Upper lobe of left lung (tissue), 4 donors: ENCODE data around the gene ITPR2.

Experiments used
- CTCF ChIP-seq, 6 experiments: fragments of 450-650 bp in 4 of 6; fragments of 200-600 bp in 2 of 6; sonication (generic) in 2 of 6; IDR thresholded peaks; one replicate each; pipeline ENCODE4 v1.5.1; 2016 to 2019; ENCODE audit warnings: antibody characterized with exemption in 6 of 6
- EP300 ChIP-seq, 4 donors: sonication (generic); formaldehyde crosslinking; IDR thresholded peaks; one replicate each; pipeline ENCODE4 v1.5.1; 2017; ENCODE audit warnings: antibody characterized with exemption in 4 of 4, control low read depth in 2 of 4

GRCh38 chr12:26744697-26745440, 88.1 kb downstream of the ITPR2 start:
- TF ChIP-seq CTCF (IDR thresholded peaks at IDR 0.05) (no peak), EP300 (IDR thresholded peaks at IDR 0.05) (no peak)
